PC-3 (cell line): Measurements from ENCODE around the gene MCEMP1. TPM values are rescaled to one million over a fixed set of nuclear protein-coding genes. Genes with fewer than 3 reads are reported as not detected.

Experiments
- ATAC-seq: fragments of 200-7000 bp; cut with Tn5 transposase; 2 replicates; pipeline ENCODE4 v1.9.1; 2020; ENCODE audit warnings: mild to moderate bottlenecking, moderate library complexity
- BruUV-seq: library from RNA; stranded (reverse); fragments of 400-500 nt; replicated peaks from 2 replicates; lab custom pipeline; 2021; lab: Mats Ljungman, UMichigan
- CTCF ChIA-PET: fragments of 300-600 bp; sonication (Branson Sonifier 250); formaldehyde crosslinking; loops from one replicate; lab custom pipeline; 2022; ENCODE audit warnings: antibody characterized with exemption; lab: Charles Lee
- POLR2A ChIA-PET: fragments of 300-600 bp; sonication (Branson Sonifier 250); formaldehyde crosslinking; loops from one replicate; lab custom pipeline; 2022; ENCODE audit warnings: antibody characterized with exemption; ENCODE audit not compliant: unreplicated experiment; lab: Charles Lee
- DNase-seq: peaks from one replicate; pipeline ENCODE4 v3.0.0-alpha.2; 2015
- H2AFZ ChIP-seq: fragments of 300-600 bp; sonication (generic); 2 replicates; pipeline ENCODE4 v1.6.0; 2016; ENCODE audit warnings: antibody characterized with exemption, low read length
- H3F3A ChIP-seq: fragments of 300-600 bp; sonication (generic); one replicate; pipeline ENCODE4 v1.6.0; 2017; ENCODE audit warnings: antibody characterized with exemption, low read length, control low read depth, mild to moderate bottlenecking; ENCODE audit not compliant: unreplicated experiment
- H3K27ac ChIP-seq: fragments of 300-600 bp; sonication (generic); 2 replicates; pipeline ENCODE4 v1.5.1; 2016; ENCODE audit warnings: mild to moderate bottlenecking, low read length
- H3K27me3 ChIP-seq: fragments of 300-600 bp; sonication (generic); 2 replicates; pipeline ENCODE4 v1.6.1; 2016; ENCODE audit warnings: low read length, mixed read lengths
- H3K36me3 ChIP-seq: fragments of 300-600 bp; sonication (generic); 2 replicates; pipeline ENCODE4 v1.6.1; 2016; ENCODE audit warnings: low read depth, mixed run types, low read length, mixed read lengths
- H3K4me1 ChIP-seq: fragments of 300-600 bp; sonication (generic); 2 replicates; pipeline ENCODE4 v1.5.1; 2016; ENCODE audit warnings: low read length; ENCODE audit not compliant: insufficient read depth
- H3K4me2 ChIP-seq: fragments of 300-600 bp; sonication (generic); 2 replicates; pipeline ENCODE4 v1.6.0; 2016; ENCODE audit warnings: low read length
- H3K4me3 ChIP-seq: fragments of 300-600 bp; sonication (generic); 2 replicates; pipeline ENCODE4 v1.5.1; 2016; ENCODE audit warnings: mild to moderate bottlenecking, low read length, mixed read lengths
- H3K79me2 ChIP-seq: fragments of 300-600 bp; sonication (generic); 2 replicates; pipeline ENCODE4 v1.6.1; 2017; ENCODE audit warnings: low read length, mixed read lengths
- H3K9ac ChIP-seq: fragments of 300-600 bp; sonication (generic); 2 replicates; pipeline ENCODE4 v1.6.0; 2016; ENCODE audit warnings: mild to moderate bottlenecking, low read length
- H3K9me2 ChIP-seq: fragments of 300-600 bp; sonication (generic); replicated peaks from 2 replicates; pipeline ENCODE4 v1.6.1; 2016; ENCODE audit warnings: mixed run types, low read length, mixed read lengths
- H3K9me3 ChIP-seq: fragments of 300-600 bp; sonication (generic); 2 replicates; pipeline ENCODE4 v1.6.1; 2016; ENCODE audit warnings: low read length, mixed read lengths
- H4K20me1 ChIP-seq: fragments of 300-600 bp; sonication (generic); 2 replicates; pipeline ENCODE4 v1.6.1; 2016; ENCODE audit warnings: low read length, mixed read lengths
- CTCF ChIP-seq: fragments of 300-600 bp; sonication (generic); conservative IDR thresholded peaks from 2 replicates; pipeline ENCODE4 v1.5.1; 2017; ENCODE audit warnings: antibody characterized with exemption, low read depth, mild to moderate bottlenecking, low read length
- EZH2 ChIP-seq: fragments of 300-600 bp; sonication (generic); IDR thresholded peaks from one replicate; pipeline ENCODE4 v1.6.1; 2017; ENCODE audit warnings: antibody characterized with exemption, mild to moderate bottlenecking, low read length; ENCODE audit not compliant: unreplicated experiment
- EZH2phosphoT487 ChIP-seq: fragments of 300-600 bp; sonication (generic); IDR thresholded peaks from 2 replicates; pipeline ENCODE4 v1.6.1; 2018; ENCODE audit warnings: mild to moderate bottlenecking, antibody characterized with exemption, low read length, borderline replicate concordance
- intact Hi-C: fragments of 100-400 bp; cut with micrococcal nuclease; formaldehyde crosslinking; loops from 2 replicates; pipeline ENCODE4 v1.9.0; 2023
- total RNA-seq: library from RNA; depleted of rRNA; stranded (reverse); fragments of >200 nt; gene quantifications from 2 replicates; pipeline ENCODE4 v1.2.3, GENCODE V29; 2014

The MCEMP1 gene
- total RNA-seq, 1 experiment from 2014 or later = not detected

GRCh38 chr19:7631577-7631976 lies 45.3 kb upstream of the MCEMP1 start:
- POLR2A ChIA-PET = no interaction called here
- ATAC-seq (no peak), DNase-seq (no peak)
- Histone ChIP-seq H3K27me3 (no peaks in the 10 kb centered on the region), H3K9me2 (no peaks in the 10 kb centered on the region), H2AFZ (no peak overlapping the region), H3K4me3 (no peak overlapping the region), H3K4me2 (no peak overlapping the region), H3K27ac (no peak overlapping the region), H3K9ac (no peak overlapping the region), H3F3A (no peaks in the 10 kb centered on the region), H3K36me3 (peaks cover 4% of the 10 kb centered on the region; the same call in 1 of the 2 replicates), H3K4me1 (peaks cover 16% of the 10 kb centered on the region), H3K9me3 (no peaks in the 10 kb centered on the region), H3K79me2 (peaks cover 51% of the 10 kb centered on the region), H4K20me1 (no peaks in the 10 kb centered on the region)
- TF ChIP-seq EZH2phosphoT487 (no peak), EZH2 (no peak), CTCF (no peak)
- no TSS peak for BruUV-seq
- intact Hi-C loops = no loop called here
- CTCF ChIA-PET = no interaction called here

GRCh38 chr19:7632340-7633203 lies 44.3 kb upstream of the MCEMP1 start:
- no peak overlapping the region for H3K9ac ChIP-seq
- DNase-seq (no peak), ATAC-seq (no peak)
- no TSS peak for BruUV-seq
- no peak overlapping the region for H2AFZ ChIP-seq
- H3F3A ChIP-seq = no peaks in the 10 kb centered on the region
- H3K79me2 ChIP-seq = peaks cover 46% of the 10 kb centered on the region
- H4K20me1 ChIP-seq = no peaks in the 10 kb centered on the region
- peaks cover 18% of the 10 kb centered on the region for H3K4me1 ChIP-seq
- H3K4me2 ChIP-seq = no peak overlapping the region
- TF ChIP-seq EZH2 (no peak), EZH2phosphoT487 (no peak), CTCF (no peak)
- H3K4me3 ChIP-seq = no peak overlapping the region
- POLR2A ChIA-PET = interaction anchor here (0.6 kb wide), 2 partner anchors 11 to 41 kb away, joined by 3 to 4 read pairs; no protein-coding TSS in a partner anchor
- no peaks in the 10 kb centered on the region for H3K27me3 ChIP-seq
- H3K9me3 ChIP-seq = no peaks in the 10 kb centered on the region
- no peaks in the 10 kb centered on the region; the same call in 1 of the 2 replicates for H3K36me3 ChIP-seq
- no peaks in the 10 kb centered on the region for H3K9me2 ChIP-seq
- CTCF ChIA-PET = no interaction called here
- H3K27ac ChIP-seq = no peak overlapping the region
- intact Hi-C loops = no loop called here

- CTCF ChIA-PET = no interaction called here
These were observed 43.2 kb upstream of the MCEMP1 start, which contains the start of gene PCP2 for GRCh38 chr19:7633698-7634097. Gene PCP2, minus strand, starts transcription at chr19:7633719. Its CDS starts 262 bp downstream, at chr19:7633457.

More at GRCh38 chr19:7633698-7634097, 43.2 kb upstream of the MCEMP1 start, which contains the start of gene PCP2:
- TF ChIP-seq EZH2 = no peak
- TF ChIP-seq CTCF = no peak
- no peak for TF ChIP-seq EZH2phosphoT487
- no peaks in the 10 kb centered on the region for H3F3A ChIP-seq
- H3K4me2 ChIP-seq = no peak within 1 kb of the TSS
- ATAC-seq = no peak
- peaks cover 46% of the 10 kb centered on the region for H3K79me2 ChIP-seq
- H3K36me3 ChIP-seq = no peaks in the 10 kb centered on the region; the same call in 1 of the 2 replicates
- no peaks in the 10 kb centered on the region for H3K27me3 ChIP-seq
- no peak for DNase-seq
- no peak within 1 kb of the TSS for H3K9ac ChIP-seq
- no TSS peak for BruUV-seq
- H3K9me3 ChIP-seq = no peaks in the 10 kb centered on the region
- H3K9me2 ChIP-seq = no peaks in the 10 kb centered on the region
- H3K27ac ChIP-seq = no peak within 1 kb of the TSS
- intact Hi-C loops = no loop called here
- no peak within 1 kb of the TSS for H2AFZ ChIP-seq
- POLR2A ChIA-PET = interaction anchor here (0.6 kb wide), 1 partner anchor 10 kb away, joined by 4 read pairs; no protein-coding TSS in a partner anchor
- no peaks in the 10 kb centered on the region for H4K20me1 ChIP-seq
- no peak within 1 kb of the TSS for H3K4me3 ChIP-seq
- peaks cover 10% of the 10 kb centered on the region for H3K4me1 ChIP-seq
